ENCODE data around the gene GPBP1L1.
A peak's percentile ranks its signal among the peaks of the same experiment; 100 is the strongest.
"Not testable (repeated sequence)": the region's sequence is repeated elsewhere in the genome, so short reads cannot be mapped to it uniquely, and the experiment has no call there.

The GPBP1L1 gene, protein sequence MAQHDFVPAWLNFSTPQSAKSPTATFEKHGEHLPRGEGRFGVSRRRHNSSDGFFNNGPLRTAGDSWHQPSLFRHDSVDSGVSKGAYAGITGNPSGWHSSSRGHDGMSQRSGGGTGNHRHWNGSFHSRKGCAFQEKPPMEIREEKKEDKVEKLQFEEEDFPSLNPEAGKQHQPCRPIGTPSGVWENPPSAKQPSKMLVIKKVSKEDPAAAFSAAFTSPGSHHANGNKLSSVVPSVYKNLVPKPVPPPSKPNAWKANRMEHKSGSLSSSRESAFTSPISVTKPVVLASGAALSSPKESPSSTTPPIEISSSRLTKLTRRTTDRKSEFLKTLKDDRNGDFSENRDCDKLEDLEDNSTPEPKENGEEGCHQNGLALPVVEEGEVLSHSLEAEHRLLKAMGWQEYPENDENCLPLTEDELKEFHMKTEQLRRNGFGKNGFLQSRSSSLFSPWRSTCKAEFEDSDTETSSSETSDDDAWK

DNA sequence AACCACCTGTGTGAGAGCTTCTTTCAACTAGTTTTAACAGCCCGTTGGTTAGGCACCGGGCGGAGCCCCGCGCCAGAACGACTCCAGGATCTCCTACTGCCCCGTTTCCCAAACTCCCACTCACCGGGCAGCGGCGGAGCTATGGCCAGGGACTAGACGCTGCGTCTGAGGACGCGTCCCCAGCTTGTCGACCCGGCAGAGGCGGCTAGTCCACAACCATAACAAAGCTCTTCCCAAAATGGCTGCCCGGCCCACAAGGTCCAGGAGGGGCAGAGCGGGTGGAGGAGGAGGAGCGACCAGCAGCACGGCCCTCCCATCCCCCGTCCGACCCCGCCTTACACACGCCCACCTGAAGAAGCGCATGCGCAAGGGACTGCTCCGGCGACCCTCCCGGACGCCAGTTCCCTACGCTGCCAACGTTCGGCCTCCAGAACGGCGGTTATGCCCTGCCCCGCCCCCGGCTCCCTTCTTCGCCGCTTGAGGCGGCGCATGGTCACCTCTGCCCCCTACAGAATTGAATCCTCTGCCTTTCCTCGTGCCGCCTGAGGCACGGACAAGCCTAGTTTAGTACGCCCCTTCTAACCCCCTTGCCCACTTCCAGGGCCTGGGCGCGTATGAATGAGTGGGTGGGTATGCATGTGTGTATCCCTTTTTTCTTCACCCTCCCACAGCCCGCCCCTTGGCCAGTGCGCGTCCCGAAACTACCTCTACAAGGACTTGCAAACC is at the start of gene GPBP1L1:
GPBP1L1 (minus strand) TSS at position 246 of the 726 bp plus-strand sequence. CDS start 27,446 bp downstream, outside the sequence.
- DNase-seq (ENCODE audit: low read depth, low spot score): peak; percentile 98
- peak; percentile 87 for TF ChIP-seq YY1 (IDR thresholded peaks at IDR 0.05; ENCODE audit: insufficient read depth, insufficient read length)
- no peak for TF ChIP-seq ZNF274 (IDR thresholded peaks at IDR 0.05; ENCODE audit: low read depth, low read length)
- no peaks in the 10 kb centered on the region for H3K9me3 ChIP-seq (ENCODE audit: insufficient read depth, low read length)
- H3K4me3 ChIP-seq (ENCODE audit: insufficient read length, low read depth): peak within 1 kb of the TSS; percentile 98
- peaks cover 25% of the 10 kb centered on the region for H3K36me3 ChIP-seq (ENCODE audit: insufficient read depth, insufficient read length, low read length)
- H3K27me3 ChIP-seq (ENCODE audit: insufficient read depth, insufficient read length): no peaks in the 10 kb centered on the region
- peak within 1 kb of the TSS; percentile 98 for H3K9ac ChIP-seq (ENCODE audit: insufficient read length, low read depth)
- no peaks in the 10 kb centered on the region for H3K4me1 ChIP-seq (ENCODE audit: insufficient read depth, insufficient read length)

- no peak for TF ChIP-seq ZNF274 (IDR thresholded peaks at IDR 0.05; ENCODE audit: low read depth, low read length)
- H3K36me3 ChIP-seq (ENCODE audit: insufficient read depth, insufficient read length, low read length): peaks cover 3% of the 10 kb centered on the region
- H3K9me3 ChIP-seq (ENCODE audit: insufficient read depth, low read length): peaks cover 4% of the 10 kb centered on the region; the same call in 1 of the 2 replicates
- no peak overlapping the region for H3K4me3 ChIP-seq (ENCODE audit: insufficient read length, low read depth)
- no peaks in the 10 kb centered on the region for H3K27me3 ChIP-seq (ENCODE audit: insufficient read depth, insufficient read length)
- no peak overlapping the region for H3K9ac ChIP-seq (ENCODE audit: insufficient read length, low read depth)
- H3K4me1 ChIP-seq (ENCODE audit: insufficient read depth, insufficient read length): no peaks in the 10 kb centered on the region
- DNase-seq (ENCODE audit: low read depth, low spot score): no peak
Measured at GRCh38 chr1:45730780-45731319, 44.5 kb upstream of the GPBP1L1 start.

DNA sequence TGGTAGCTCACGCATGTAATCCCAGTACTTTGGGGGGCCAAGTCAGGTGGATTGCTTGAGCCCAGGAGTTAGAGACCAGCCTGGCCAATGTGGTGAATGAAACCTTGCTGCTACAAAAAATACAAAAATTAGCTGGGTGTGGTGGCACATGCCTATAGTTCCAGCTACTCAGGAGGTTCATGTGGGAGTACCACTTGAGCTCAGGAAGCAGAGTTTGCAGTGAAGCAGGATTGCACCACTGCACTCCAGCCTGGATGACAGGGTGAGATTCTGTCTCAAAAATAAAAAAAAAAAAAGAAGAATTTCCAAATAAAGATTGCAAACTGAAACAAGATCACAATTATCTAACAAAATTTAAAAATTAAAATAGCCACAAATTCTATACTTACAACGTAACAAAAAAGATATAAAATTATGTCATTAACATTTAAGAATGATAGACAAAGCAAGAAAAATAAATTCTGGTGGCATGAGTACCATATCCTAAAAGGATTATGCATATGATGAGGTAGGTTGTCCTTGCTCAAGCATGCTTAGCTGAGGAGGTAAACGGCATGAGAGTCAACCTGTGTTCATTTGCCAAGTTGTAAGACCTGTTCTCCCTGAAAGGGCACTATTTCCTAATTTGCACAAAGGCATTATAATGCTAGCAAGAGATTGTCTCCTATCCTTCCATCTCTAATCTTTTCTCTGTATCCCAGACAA is 43.9 kb upstream of the GPBP1L1 start:
- H3K9ac ChIP-seq (ENCODE audit: insufficient read length, low read depth): no peak overlapping the region
- peaks cover 4% of the 10 kb centered on the region; the same call in 1 of the 2 replicates for H3K9me3 ChIP-seq (ENCODE audit: insufficient read depth, low read length)
- no peak for DNase-seq (ENCODE audit: low read depth, low spot score)
- no peaks in the 10 kb centered on the region for H3K4me1 ChIP-seq (ENCODE audit: insufficient read depth, insufficient read length)
- TF ChIP-seq ZNF274 (IDR thresholded peaks at IDR 0.05; ENCODE audit: low read depth, low read length): no peak
- no peak for TF ChIP-seq SUZ12 (IDR thresholded peaks at IDR 0.05; ENCODE audit: extremely low read depth, insufficient read depth, insufficient read length)
- no peak for TF ChIP-seq YY1 (IDR thresholded peaks at IDR 0.05; ENCODE audit: insufficient read depth, insufficient read length)
- peaks cover 3% of the 10 kb centered on the region for H3K36me3 ChIP-seq (ENCODE audit: insufficient read depth, insufficient read length, low read length)
- no peaks in the 10 kb centered on the region for H3K27me3 ChIP-seq (ENCODE audit: insufficient read depth, insufficient read length)
- H3K4me3 ChIP-seq (ENCODE audit: insufficient read length, low read depth): no peak overlapping the region

- not testable (repeated sequence) for H3K36me3 ChIP-seq (ENCODE audit: insufficient read depth, insufficient read length, low read length); H3K4me1 ChIP-seq (ENCODE audit: insufficient read depth, insufficient read length); H3K9ac ChIP-seq (ENCODE audit: insufficient read length, low read depth); DNase-seq (ENCODE audit: low read depth, low spot score); H3K4me3 ChIP-seq (ENCODE audit: insufficient read length, low read depth); H3K9me3 ChIP-seq (ENCODE audit: insufficient read depth, low read length); H3K27me3 ChIP-seq (ENCODE audit: insufficient read depth, insufficient read length)
Measured at GRCh38 chr1:45726007-45726406, 39.7 kb upstream of the GPBP1L1 start.

GRCh38 chr1:45723248-45723930 is 37.1 kb upstream of the GPBP1L1 start:
- DNase-seq (ENCODE audit: low read depth, low spot score): no peak
- Histone ChIP-seq H3K9ac (ENCODE audit: insufficient read length, low read depth) (no peak overlapping the region), H3K4me3 (ENCODE audit: insufficient read length, low read depth) (no peak overlapping the region), H3K9me3 (ENCODE audit: insufficient read depth, low read length) (peaks cover 4% of the 10 kb centered on the region; the same call in 1 of the 2 replicates), H3K27me3 (ENCODE audit: insufficient read depth, insufficient read length) (no peaks in the 10 kb centered on the region), H3K36me3 (ENCODE audit: insufficient read depth, insufficient read length, low read length) (peaks cover 1% of the 10 kb centered on the region), H3K4me1 (ENCODE audit: insufficient read depth, insufficient read length) (peaks cover under 1% of the 10 kb centered on the region)
- TF ChIP-seq SUZ12 (IDR thresholded peaks at IDR 0.05; ENCODE audit: extremely low read depth, insufficient read depth, insufficient read length): no peak
- TF ChIP-seq ZNF274 (IDR thresholded peaks at IDR 0.05; ENCODE audit: low read depth, low read length): no peak
- TF ChIP-seq YY1 (IDR thresholded peaks at IDR 0.05; ENCODE audit: insufficient read depth, insufficient read length): no peak

DNA sequence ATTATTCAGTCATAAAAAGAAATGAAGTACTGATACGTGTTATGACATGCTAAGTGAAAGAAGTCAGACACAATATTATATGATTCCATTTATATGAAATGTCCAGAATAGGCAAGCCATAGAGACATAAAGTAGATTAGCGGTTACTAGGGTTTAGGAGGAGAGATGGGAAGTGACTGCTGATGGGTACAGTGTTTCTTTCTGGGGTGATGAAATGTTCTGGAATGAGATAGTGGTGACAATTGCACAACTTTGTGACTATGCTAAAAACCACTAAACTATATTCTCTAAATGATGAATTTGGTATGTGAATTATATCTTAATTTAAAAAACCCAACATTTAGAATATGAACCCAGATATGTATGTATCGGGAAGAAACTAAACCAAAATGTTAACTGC is 36.5 kb upstream of the GPBP1L1 start:
- H3K4me3 ChIP-seq (ENCODE audit: insufficient read length, low read depth): no peak overlapping the region
- H3K4me1 ChIP-seq (ENCODE audit: insufficient read depth, insufficient read length): peaks cover 2% of the 10 kb centered on the region
- H3K36me3 ChIP-seq (ENCODE audit: insufficient read depth, insufficient read length, low read length): peaks cover 3% of the 10 kb centered on the region
- DNase-seq (ENCODE audit: low read depth, low spot score): no peak
- peaks cover 4% of the 10 kb centered on the region; the same call in 1 of the 2 replicates for H3K9me3 ChIP-seq (ENCODE audit: insufficient read depth, low read length)
- TF ChIP-seq ZNF274 (IDR thresholded peaks at IDR 0.05; ENCODE audit: low read depth, low read length): no peak
- no peak for TF ChIP-seq YY1 (IDR thresholded peaks at IDR 0.05; ENCODE audit: insufficient read depth, insufficient read length)
- TF ChIP-seq SUZ12 (IDR thresholded peaks at IDR 0.05; ENCODE audit: extremely low read depth, insufficient read depth, insufficient read length): no peak
- H3K9ac ChIP-seq (ENCODE audit: insufficient read length, low read depth): no peak overlapping the region
- no peaks in the 10 kb centered on the region for H3K27me3 ChIP-seq (ENCODE audit: insufficient read depth, insufficient read length)
